Osteocyte (in vitro differentiated cells): ENCODE results near the gene CLEC2L. TPM values are rescaled to one million over a fixed set of nuclear protein-coding genes. Genes with fewer than 3 reads are reported as not detected.

Source experiments
- DNase-seq: peaks from one replicate; pipeline ENCODE4 v3.0.0; 2021; ENCODE audit warnings: mixed read lengths; ENCODE audit not compliant: unreplicated experiment; ENCODE audit errors: extremely low spot score
- H3K27ac Mint-ChIP-seq: one replicate; pipeline ENCODE4 v1.8.0; 2021; ENCODE audit warnings: mild to moderate bottlenecking, mixed read lengths; ENCODE audit not compliant: unreplicated experiment
- H3K27me3 Mint-ChIP-seq: one replicate; pipeline ENCODE4 v1.8.0; 2021; ENCODE audit warnings: mixed read lengths; ENCODE audit not compliant: unreplicated experiment
- H3K36me3 Mint-ChIP-seq: one replicate; pipeline ENCODE4 v1.8.0; 2021; ENCODE audit warnings: mixed read lengths; ENCODE audit not compliant: unreplicated experiment
- H3K4me1 Mint-ChIP-seq: one replicate; pipeline ENCODE4 v1.8.0; 2021; ENCODE audit warnings: mixed read lengths; ENCODE audit not compliant: unreplicated experiment
- H3K4me3 Mint-ChIP-seq: one replicate; pipeline ENCODE4 v1.8.0; 2021; ENCODE audit warnings: mild to moderate bottlenecking, moderate library complexity, mixed read lengths; ENCODE audit not compliant: unreplicated experiment
- H3K9me3 Mint-ChIP-seq: one replicate; pipeline ENCODE4 v1.8.0; 2021; ENCODE audit warnings: mixed read lengths; ENCODE audit not compliant: unreplicated experiment
- CTCF ChIP-seq: fragments of 200-600 bp; sonication (generic); IDR thresholded peaks from 2 replicates; pipeline ENCODE4 v1.5.0; 2021; ENCODE audit warnings: antibody characterized with exemption, mild to moderate bottlenecking, moderate library complexity
- total RNA-seq: library from RNA; stranded (reverse); gene quantifications from 2 replicates; pipeline ENCODE4 v1.2.1, GENCODE V29; 2021

Gene CLEC2L
- total RNA-seq, 1 donor from 2014 or later = not detected

GRCh38 chr7:139536152-139536551 is 12.7 kb downstream of the CLEC2L start:
- no peak for DNase-seq
- Mint-ChIP-seq H3K4me3 (no peak overlapping the region), H3K27ac (no peak overlapping the region), H3K27me3 (peaks cover 49% of the 10 kb centered on the region), H3K9me3 (no peaks in the 10 kb centered on the region), H3K36me3 (no peaks in the 10 kb centered on the region), H3K4me1 (no peaks in the 10 kb centered on the region)
- no peak for TF ChIP-seq CTCF

- Mint-ChIP-seq H3K36me3 (no peaks in the 10 kb centered on the region), H3K27ac (no peak overlapping the region), H3K27me3 (peaks cover 42% of the 10 kb centered on the region), H3K4me1 (no peaks in the 10 kb centered on the region), H3K4me3 (no peak overlapping the region), H3K9me3 (no peaks in the 10 kb centered on the region)
- no peak for TF ChIP-seq CTCF
- DNase-seq = no peak
Observed at GRCh38 chr7:139538881-139539635, 15.6 kb downstream of the CLEC2L start.

GRCh38 chr7:139540203-139540602 is 16.7 kb downstream of the CLEC2L start:
- no peak for TF ChIP-seq CTCF
- Mint-ChIP-seq H3K27me3 (peaks cover 31% of the 10 kb centered on the region), H3K27ac (no peak overlapping the region), H3K9me3 (no peaks in the 10 kb centered on the region), H3K4me1 (no peaks in the 10 kb centered on the region), H3K4me3 (no peak overlapping the region), H3K36me3 (no peaks in the 10 kb centered on the region)
- no peak for DNase-seq

- H3K4me3 Mint-ChIP-seq = no peak overlapping the region
- H3K27me3 Mint-ChIP-seq = peaks cover 22% of the 10 kb centered on the region
- H3K4me1 Mint-ChIP-seq = no peaks in the 10 kb centered on the region
- no peak for DNase-seq
- no peaks in the 10 kb centered on the region for H3K9me3 Mint-ChIP-seq
- TF ChIP-seq CTCF = no peak
- H3K27ac Mint-ChIP-seq = no peak overlapping the region
- no peaks in the 10 kb centered on the region for H3K36me3 Mint-ChIP-seq
Observed at GRCh38 chr7:139541600-139542307, 18.3 kb downstream of the CLEC2L start.
